KMS-11 (cell line): ENCODE measurements around the gene IL1RL1.

ENCODE experiments used
- H2AFZ ChIP-seq: fragments of 200-600 bp; sonication (generic); 2 replicates; pipeline ENCODE4 v1.6.1; 2016; ENCODE audit warnings: antibody characterized with exemption, mixed run types, low read depth
- H3K27ac ChIP-seq: fragments of 200-600 bp; sonication (generic); 2 replicates; pipeline ENCODE4 v1.6.1; 2016; ENCODE audit warnings: mild to moderate bottlenecking, mixed run types
- H3K27me3 ChIP-seq: fragments of 200-600 bp; sonication (generic); 2 replicates; pipeline ENCODE4 v1.6.1; 2017; ENCODE audit warnings: mild to moderate bottlenecking, low read depth, mixed run types, moderate library complexity; ENCODE audit not compliant: insufficient read depth
- H3K36me3 ChIP-seq: fragments of 200-600 bp; sonication (generic); 2 replicates; pipeline ENCODE4 v1.6.1; 2017; ENCODE audit warnings: mild to moderate bottlenecking, mixed run types; ENCODE audit not compliant: insufficient read depth
- H3K4me1 ChIP-seq: fragments of 200-600 bp; sonication (generic); 2 replicates; pipeline ENCODE4 v1.6.1; 2016; ENCODE audit warnings: mild to moderate bottlenecking, low read depth, mixed run types; ENCODE audit not compliant: poor library complexity, severe bottlenecking
- H3K4me2 ChIP-seq: fragments of 200-600 bp; sonication (generic); 2 replicates; pipeline ENCODE4 v1.7.0; 2016; ENCODE audit warnings: mild to moderate bottlenecking, mixed run types
- H3K4me3 ChIP-seq: fragments of 200-600 bp; sonication (generic); IDR thresholded peaks from 2 replicates; pipeline ENCODE4 v1.6.1; 2017; ENCODE audit warnings: low read depth, low read length, mixed read lengths; ENCODE audit not compliant: insufficient read depth
- H3K79me2 ChIP-seq: fragments of 200-600 bp; sonication (generic); 2 replicates; pipeline ENCODE4 v1.6.1; 2016; ENCODE audit warnings: low read depth, mixed run types; ENCODE audit not compliant: insufficient read depth
- H3K9ac ChIP-seq: fragments of 200-600 bp; sonication (generic); 2 replicates; pipeline ENCODE4 v1.6.1; 2016; ENCODE audit warnings: mild to moderate bottlenecking, mixed run types
- H4K20me1 ChIP-seq: fragments of 200-600 bp; sonication (generic); 2 replicates; pipeline ENCODE4 v1.6.1; 2016; ENCODE audit warnings: mild to moderate bottlenecking, mixed run types; ENCODE audit not compliant: insufficient read depth
- CTCF ChIP-seq: fragments of 200-600 bp; sonication (generic); conservative IDR thresholded peaks from 2 replicates; pipeline ENCODE4 v1.6.1; 2017; ENCODE audit warnings: low read depth, mild to moderate bottlenecking, antibody characterized with exemption, low read length, moderate library complexity, mixed read lengths

The IL1RL1 gene

GRCh38 chr2:102310964-102311640 is at the start of gene IL1RL1:
IL1RL1 (plus strand) TSS chr2:102311563; CDS start chr2:102338265, 26,702 bp downstream.
- no peaks in the 10 kb centered on the region for H3K4me1 ChIP-seq
- TF ChIP-seq CTCF: no peak
- no peaks in the 10 kb centered on the region for H3K79me2 ChIP-seq
- no peak within 1 kb of the TSS for H3K4me3 ChIP-seq
- H3K4me2 ChIP-seq: no peak within 1 kb of the TSS
- no peak within 1 kb of the TSS for H2AFZ ChIP-seq
- no peak within 1 kb of the TSS for H3K27ac ChIP-seq
- no peaks in the 10 kb centered on the region for H4K20me1 ChIP-seq
- H3K36me3 ChIP-seq: no peaks in the 10 kb centered on the region
- no peak within 1 kb of the TSS for H3K9ac ChIP-seq
- no peaks in the 10 kb centered on the region for H3K27me3 ChIP-seq

GRCh38 chr2:102262216-102263129 is 48.9 kb upstream of the IL1RL1 start:
- Histone ChIP-seq H2AFZ (no peak overlapping the region), H3K9ac (no peak overlapping the region), H3K4me2 (no peak overlapping the region), H3K4me3 (no peak overlapping the region), H4K20me1 (no peaks in the 10 kb centered on the region), H3K27me3 (no peaks in the 10 kb centered on the region), H3K36me3 (no peaks in the 10 kb centered on the region), H3K4me1 (no peaks in the 10 kb centered on the region), H3K79me2 (no peaks in the 10 kb centered on the region), H3K27ac (no peak overlapping the region)
- no peak for TF ChIP-seq CTCF

- no peak overlapping the region for H3K4me2 ChIP-seq
- H3K79me2 ChIP-seq: no peaks in the 10 kb centered on the region
- H3K9ac ChIP-seq: no peak overlapping the region
- H4K20me1 ChIP-seq: no peaks in the 10 kb centered on the region
- no peak overlapping the region for H3K4me3 ChIP-seq
- H3K36me3 ChIP-seq: no peaks in the 10 kb centered on the region
- no peaks in the 10 kb centered on the region for H3K4me1 ChIP-seq
- TF ChIP-seq CTCF: no peak
- H3K27ac ChIP-seq: no peak overlapping the region
- no peaks in the 10 kb centered on the region for H3K27me3 ChIP-seq
- H2AFZ ChIP-seq: no peak overlapping the region
Observed at GRCh38 chr2:102264952-102265351, 46.4 kb upstream of the IL1RL1 start.

GRCh38 chr2:102266204-102266603 is 45.2 kb upstream of the IL1RL1 start:
- Histone ChIP-seq H3K4me2 (no peak overlapping the region), H2AFZ (no peak overlapping the region), H3K4me1 (no peaks in the 10 kb centered on the region), H4K20me1 (no peaks in the 10 kb centered on the region), H3K9ac (no peak overlapping the region), H3K27ac (no peak overlapping the region), H3K4me3 (no peak overlapping the region), H3K36me3 (no peaks in the 10 kb centered on the region), H3K27me3 (no peaks in the 10 kb centered on the region), H3K79me2 (no peaks in the 10 kb centered on the region)
- no peak for TF ChIP-seq CTCF
